Measurements from ENCODE around the gene TTLL13.

DNA sequence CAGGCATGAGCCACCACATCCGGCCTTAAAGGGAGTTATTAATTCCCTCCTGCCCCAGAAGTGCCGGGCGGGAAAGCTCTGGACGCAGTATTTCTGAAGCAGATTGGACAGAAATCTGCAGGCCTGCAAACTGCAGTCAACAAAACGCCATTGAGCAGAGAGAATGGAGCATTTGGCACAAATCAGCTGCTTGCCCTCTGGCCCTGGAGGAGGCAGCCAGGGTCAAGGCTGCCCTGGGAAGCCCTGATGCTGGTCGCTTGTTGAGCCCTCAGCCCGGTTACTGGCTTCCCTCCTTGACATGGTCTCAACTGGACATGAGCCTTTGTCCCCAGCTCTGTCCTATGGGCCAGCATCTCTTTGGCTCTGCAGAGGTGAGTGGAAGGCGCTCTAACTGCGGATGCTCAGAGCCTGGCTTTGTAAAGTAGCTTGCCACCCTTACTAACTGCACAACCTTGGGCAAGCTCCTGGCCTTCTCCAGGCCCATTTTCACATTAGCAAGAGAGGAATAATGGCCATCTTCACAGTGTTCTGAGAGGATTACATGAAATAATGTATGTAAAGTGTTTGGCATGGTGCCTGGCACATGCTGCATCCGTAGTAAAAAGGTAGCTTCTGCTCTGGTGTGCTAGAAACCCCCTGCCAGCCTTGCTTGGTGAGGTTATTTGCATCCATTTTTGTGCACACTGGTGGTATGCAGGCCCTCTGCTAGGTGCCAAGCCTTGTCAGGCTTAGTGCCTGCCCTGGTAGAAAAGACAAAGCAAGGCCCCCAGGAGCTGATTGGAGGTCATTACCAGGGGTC lies 44.1 kb upstream of the TTLL13 start:
- no peak for TF ChIP-seq POLR2A (IDR thresholded peaks at IDR 0.05)
- TF ChIP-seq, protein P1, sequence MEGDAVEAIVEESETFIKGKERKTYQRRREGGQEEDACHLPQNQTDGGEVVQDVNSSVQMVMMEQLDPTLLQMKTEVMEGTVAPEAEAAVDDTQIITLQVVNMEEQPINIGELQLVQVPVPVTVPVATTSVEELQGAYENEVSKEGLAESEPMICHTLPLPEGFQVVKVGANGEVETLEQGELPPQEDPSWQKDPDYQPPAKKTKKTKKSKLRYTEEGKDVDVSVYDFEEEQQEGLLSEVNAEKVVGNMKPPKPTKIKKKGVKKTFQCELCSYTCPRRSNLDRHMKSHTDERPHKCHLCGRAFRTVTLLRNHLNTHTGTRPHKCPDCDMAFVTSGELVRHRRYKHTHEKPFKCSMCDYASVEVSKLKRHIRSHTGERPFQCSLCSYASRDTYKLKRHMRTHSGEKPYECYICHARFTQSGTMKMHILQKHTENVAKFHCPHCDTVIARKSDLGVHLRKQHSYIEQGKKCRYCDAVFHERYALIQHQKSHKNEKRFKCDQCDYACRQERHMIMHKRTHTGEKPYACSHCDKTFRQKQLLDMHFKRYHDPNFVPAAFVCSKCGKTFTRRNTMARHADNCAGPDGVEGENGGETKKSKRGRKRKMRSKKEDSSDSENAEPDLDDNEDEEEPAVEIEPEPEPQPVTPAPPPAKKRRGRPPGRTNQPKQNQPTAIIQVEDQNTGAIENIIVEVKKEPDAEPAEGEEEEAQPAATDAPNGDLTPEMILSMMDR (IDR thresholded peaks at IDR 0.05), result no peak

All from right lobe of liver (tissue), 4 donors.